Fibroblast of pulmonary artery (primary cell): Measurements from ENCODE around the gene CALM1.

Experiments used
- DNase-seq: peaks from one replicate; pipeline ENCODE4 v3.0.0-alpha.2; 2010; ENCODE audit warnings: low read depth
- H3K4me3 ChIP-seq: replicated peaks from 2 replicates; pipeline ENCODE4 v1.5.1; 2011; ENCODE audit warnings: low read depth, mild to moderate bottlenecking, control low read depth, low read length, moderate library complexity
- CTCF ChIP-seq: IDR thresholded peaks from 2 replicates; pipeline ENCODE4 v1.5.1; 2011; ENCODE audit warnings: mild to moderate bottlenecking, control low read depth, low read length, inconsistent platforms; ENCODE audit errors: missing control alignments

Gene CALM1

DNA sequence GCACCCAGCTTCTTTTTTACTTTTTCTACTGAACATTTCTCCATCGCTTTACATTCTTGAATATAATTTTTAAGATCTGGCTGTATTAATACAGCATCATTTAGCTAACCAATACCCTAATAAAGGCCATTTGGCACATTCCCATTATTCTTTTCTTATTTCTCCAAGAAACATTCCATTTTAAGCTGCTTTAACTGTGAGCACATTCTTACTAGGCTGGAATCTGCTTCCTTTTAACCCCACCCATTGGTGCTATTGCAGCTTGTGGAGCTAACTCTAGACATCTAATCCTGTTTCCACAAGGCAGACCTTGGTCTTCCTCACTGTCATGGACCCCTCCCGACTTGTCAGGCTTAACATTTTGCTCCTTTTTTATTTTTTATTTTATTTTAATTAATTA lies 15.2 kb downstream of the CALM1 start:
- no peak overlapping the region for H3K4me3 ChIP-seq
- DNase-seq, result no peak
- TF ChIP-seq CTCF, result no peak

GRCh38 chr14:90416720-90417119 lies 19.9 kb downstream of the CALM1 start:
- DNase-seq, result peak; percentile 41
- H3K4me3 ChIP-seq, result no peak overlapping the region
- no peak for TF ChIP-seq CTCF

- no peak overlapping the region for H3K4me3 ChIP-seq
- no peak for DNase-seq
- TF ChIP-seq CTCF, result no peak
Measured at GRCh38 chr14:90418053-90418452, 21.2 kb downstream of the CALM1 start.

GRCh38 chr14:90419200-90419599 lies 22.4 kb downstream of the CALM1 start:
- TF ChIP-seq CTCF, result no peak
- DNase-seq, result peak; percentile 98

GRCh38 chr14:90421001-90421631 lies 24.3 kb downstream of the CALM1 start:
- TF ChIP-seq CTCF, result no peak
- H3K4me3 ChIP-seq, result no peak overlapping the region
- no peak for DNase-seq

More at GRCh38 chr14:90419200-90419599, 22.4 kb downstream of the CALM1 start:
- H3K4me3 ChIP-seq, result no peak overlapping the region

DNA sequence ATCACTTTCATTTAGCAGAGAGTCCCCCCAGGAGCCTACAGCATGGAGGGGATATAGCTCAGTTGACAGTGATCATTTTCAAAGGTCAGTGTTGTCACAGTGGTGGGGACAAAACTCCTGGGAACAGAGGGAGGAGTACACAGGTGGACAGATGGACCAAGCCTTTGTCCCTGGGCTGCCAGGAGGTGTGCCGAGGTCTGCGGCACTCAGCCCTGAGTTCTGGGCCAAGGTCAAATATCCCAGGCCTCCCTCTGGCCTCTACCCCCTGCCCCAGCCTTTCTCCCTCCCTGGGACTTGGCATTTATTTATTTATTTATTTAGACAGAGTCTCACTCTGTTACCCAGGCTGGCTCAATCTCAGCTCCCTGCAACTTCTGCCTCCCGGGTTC lies 24.8 kb downstream of the CALM1 start:
- DNase-seq, result no peak
- H3K4me3 ChIP-seq, result no peak overlapping the region
- no peak for TF ChIP-seq CTCF

- no peak overlapping the region for H3K4me3 ChIP-seq
- no peak for DNase-seq
- TF ChIP-seq CTCF, result no peak
Measured at GRCh38 chr14:90423166-90423565, 26.3 kb downstream of the CALM1 start.
